Neural cell (in vitro differentiated cells): ENCODE results near the gene FOLR3. TPM values are rescaled to one million over a fixed set of nuclear protein-coding genes. Genes with fewer than 3 reads are reported as not detected.
A peak's percentile ranks its signal among the peaks of the same experiment; 100 is the strongest.

Source experiments
- H2AFZ ChIP-seq: fragments of 200-600, 300-800 bp; sonication (generic), shearing (Covaris generic); 2 replicates; pipeline ENCODE4 v1.6.0; 2014; ENCODE audit warnings: low read depth, mild to moderate bottlenecking, antibody characterized with exemption, low read length, moderate library complexity
- H3F3A ChIP-seq: fragments of 200-600 bp; shearing (Covaris generic); 2 replicates; pipeline ENCODE4 v1.6.1; 2016; ENCODE audit warnings: mild to moderate bottlenecking, moderate library complexity, mixed read lengths, antibody characterized with exemption, low read length; ENCODE audit not compliant: insufficient read depth, poor library complexity, severe bottlenecking
- H3K27ac ChIP-seq: fragments of 200-600, 300-800 bp; sonication (generic), shearing (Covaris generic); 2 replicates; pipeline ENCODE4 v1.5.1; 2014; ENCODE audit warnings: mild to moderate bottlenecking, low read length, moderate library complexity
- H3K27me3 ChIP-seq: fragments of 300-800, 200-600 bp; sonication (generic), shearing (Covaris generic); 2 replicates; pipeline ENCODE4 v1.6.0; 2014; ENCODE audit warnings: mild to moderate bottlenecking, low read depth, low read length, moderate library complexity; ENCODE audit not compliant: insufficient read depth
- H3K36me3 ChIP-seq: fragments of 300-800, 200-600 bp; sonication (generic), shearing (Covaris generic); 2 replicates; pipeline ENCODE4 v1.5.1; 2014; ENCODE audit warnings: mild to moderate bottlenecking, antibody characterized with exemption, low read length, moderate library complexity; ENCODE audit not compliant: insufficient read depth
- H3K4me2 ChIP-seq: fragments of 300-800, 200-600 bp; sonication (generic), shearing (Covaris generic); 2 replicates; pipeline ENCODE4 v1.6.0; 2014; ENCODE audit warnings: mild to moderate bottlenecking, low read length
- H3K4me3 ChIP-seq: fragments of 300-800, 200-600 bp; sonication (generic), shearing (Covaris generic); 2 replicates; pipeline ENCODE4 v1.5.1; 2014; ENCODE audit warnings: mild to moderate bottlenecking, low read length, moderate library complexity
- H3K79me2 ChIP-seq: fragments of 200-600 bp; shearing (Covaris generic); replicated peaks from 2 replicates; pipeline ENCODE4 v1.6.0; 2014; ENCODE audit warnings: mild to moderate bottlenecking, low read length, moderate library complexity; ENCODE audit not compliant: insufficient read depth
- H3K9ac ChIP-seq: fragments of 300-800, 200-600 bp; sonication (generic), shearing (Covaris generic); 2 replicates; pipeline ENCODE4 v1.6.1; 2016; ENCODE audit warnings: mild to moderate bottlenecking, low read length, mixed read lengths
- H3K9me2 ChIP-seq: fragments of 200-600 bp; shearing (Covaris generic); 2 replicates; pipeline ENCODE4 v1.6.1; 2016; ENCODE audit warnings: mild to moderate bottlenecking, low read length, mixed read lengths; ENCODE audit not compliant: insufficient read depth
- H3K9me3 ChIP-seq: fragments of 200-600, 300-800 bp; sonication (generic), shearing (Covaris generic); 2 replicates; pipeline ENCODE4 v1.6.1; 2016; ENCODE audit warnings: mild to moderate bottlenecking, mixed run types, low read length, moderate library complexity, mixed read lengths
- H4K20me1 ChIP-seq: fragments of 200-600 bp; shearing (Covaris generic); 2 replicates; pipeline ENCODE4 v1.6.1; 2016; ENCODE audit warnings: mild to moderate bottlenecking, mixed run types; ENCODE audit not compliant: insufficient read depth
- EP300 ChIP-seq: fragments of 450-650 bp; conservative IDR thresholded peaks from 2 replicates; pipeline ENCODE4 v1.6.1; 2014; ENCODE audit warnings: antibody characterized with exemption, mild to moderate bottlenecking, moderate library complexity; ENCODE audit not compliant: poor library complexity, severe bottlenecking
- EZH2 ChIP-seq: fragments of 200-600, 300-800 bp; shearing (Covaris generic), sonication (generic); IDR thresholded peaks from 2 replicates; pipeline ENCODE4 v1.6.1; 2014; ENCODE audit warnings: antibody characterized with exemption, low read length, borderline replicate concordance, mild to moderate bottlenecking; ENCODE audit not compliant: insufficient read depth, poor library complexity, severe bottlenecking
- MXI1 ChIP-seq: fragments of 450-650 bp; conservative IDR thresholded peaks from 2 replicates; pipeline ENCODE4 v1.6.1; 2014; ENCODE audit warnings: antibody characterized with exemption, mild to moderate bottlenecking; ENCODE audit not compliant: poor library complexity, severe bottlenecking
- POLR2AphosphoS5 ChIP-seq: IDR thresholded peaks from 2 replicates; pipeline ENCODE4 v1.6.1; 2012
- RAD21 ChIP-seq: fragments of 450-650 bp; conservative IDR thresholded peaks from 2 replicates; pipeline ENCODE4 v1.6.1; 2014; ENCODE audit warnings: antibody characterized with exemption, mild to moderate bottlenecking, moderate library complexity
- SMC3 ChIP-seq: fragments of 450-650 bp; conservative IDR thresholded peaks from 2 replicates; pipeline ENCODE4 v1.6.1; 2014; ENCODE audit warnings: antibody characterized with exemption, mild to moderate bottlenecking, moderate library complexity; ENCODE audit not compliant: poor library complexity
- TAF1 ChIP-seq: IDR thresholded peaks from 2 replicates; pipeline ENCODE4 v1.6.1; 2012; ENCODE audit warnings: low read depth
- polyA plus RNA-seq: library from polyadenylated mRNA; depleted of rRNA; stranded (reverse); fragments of >200 nt; gene quantifications from 2 replicates; pipeline ENCODE4 v1.2.3, GENCODE V29; 2014
- TF ChIP-seq, protein P1 (sequence below): IDR thresholded peaks from 2 replicates; pipeline ENCODE4 v1.6.1; 2012; ENCODE audit warnings: borderline replicate concordance
- TF ChIP-seq, protein P2 (sequence below): fragments of 450-650 bp; IDR thresholded peaks from 2 replicates; pipeline ENCODE4 v1.5.1; 2014; ENCODE audit warnings: antibody characterized with exemption, mild to moderate bottlenecking, moderate library complexity; ENCODE audit not compliant: poor library complexity, severe bottlenecking

Gene FOLR3
- polyA plus RNA-seq, 1 donor from 2014 or later, result not detected

DNA sequence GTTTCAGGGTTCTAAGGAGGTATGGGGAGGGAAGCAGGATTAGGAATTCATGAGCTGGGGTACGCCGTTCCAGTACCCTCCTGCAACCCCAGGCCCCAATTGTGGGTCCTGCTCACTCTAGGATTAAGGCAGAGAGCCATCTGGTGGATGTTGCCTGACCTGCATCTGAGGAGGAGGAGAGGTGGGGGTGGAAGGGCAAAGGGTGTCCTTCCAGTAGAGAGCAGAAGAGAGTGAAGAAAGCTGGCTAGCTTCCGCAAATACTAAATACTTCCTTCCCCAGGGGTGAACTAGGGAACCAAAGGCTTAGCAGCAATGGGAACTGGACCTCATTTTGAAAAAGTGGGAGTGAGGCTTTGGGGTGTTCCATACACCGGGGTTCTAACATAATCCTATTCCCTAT lies 44.2 kb upstream of the FOLR3 start:
- Histone ChIP-seq H2AFZ (no peak overlapping the region), H4K20me1 (no peaks in the 10 kb centered on the region), H3K27me3 (no peaks in the 10 kb centered on the region), H3K36me3 (no peaks in the 10 kb centered on the region), H3F3A (no peaks in the 10 kb centered on the region), H3K79me2 (no peaks in the 10 kb centered on the region), H3K4me2 (no peak overlapping the region), H3K9ac (no peak overlapping the region), H3K27ac (no peak overlapping the region), H3K4me3 (no peak overlapping the region), H3K9me3 (no peaks in the 10 kb centered on the region), H3K9me2 (no peaks in the 10 kb centered on the region)
- TF ChIP-seq SMC3 (peak; percentile 92), TAF1 (no peak), POLR2AphosphoS5 (no peak), EP300 (no peak), EZH2 (no peak), MXI1 (no peak), RAD21 (peak; percentile 79)
- TF ChIP-seq, protein P1, sequence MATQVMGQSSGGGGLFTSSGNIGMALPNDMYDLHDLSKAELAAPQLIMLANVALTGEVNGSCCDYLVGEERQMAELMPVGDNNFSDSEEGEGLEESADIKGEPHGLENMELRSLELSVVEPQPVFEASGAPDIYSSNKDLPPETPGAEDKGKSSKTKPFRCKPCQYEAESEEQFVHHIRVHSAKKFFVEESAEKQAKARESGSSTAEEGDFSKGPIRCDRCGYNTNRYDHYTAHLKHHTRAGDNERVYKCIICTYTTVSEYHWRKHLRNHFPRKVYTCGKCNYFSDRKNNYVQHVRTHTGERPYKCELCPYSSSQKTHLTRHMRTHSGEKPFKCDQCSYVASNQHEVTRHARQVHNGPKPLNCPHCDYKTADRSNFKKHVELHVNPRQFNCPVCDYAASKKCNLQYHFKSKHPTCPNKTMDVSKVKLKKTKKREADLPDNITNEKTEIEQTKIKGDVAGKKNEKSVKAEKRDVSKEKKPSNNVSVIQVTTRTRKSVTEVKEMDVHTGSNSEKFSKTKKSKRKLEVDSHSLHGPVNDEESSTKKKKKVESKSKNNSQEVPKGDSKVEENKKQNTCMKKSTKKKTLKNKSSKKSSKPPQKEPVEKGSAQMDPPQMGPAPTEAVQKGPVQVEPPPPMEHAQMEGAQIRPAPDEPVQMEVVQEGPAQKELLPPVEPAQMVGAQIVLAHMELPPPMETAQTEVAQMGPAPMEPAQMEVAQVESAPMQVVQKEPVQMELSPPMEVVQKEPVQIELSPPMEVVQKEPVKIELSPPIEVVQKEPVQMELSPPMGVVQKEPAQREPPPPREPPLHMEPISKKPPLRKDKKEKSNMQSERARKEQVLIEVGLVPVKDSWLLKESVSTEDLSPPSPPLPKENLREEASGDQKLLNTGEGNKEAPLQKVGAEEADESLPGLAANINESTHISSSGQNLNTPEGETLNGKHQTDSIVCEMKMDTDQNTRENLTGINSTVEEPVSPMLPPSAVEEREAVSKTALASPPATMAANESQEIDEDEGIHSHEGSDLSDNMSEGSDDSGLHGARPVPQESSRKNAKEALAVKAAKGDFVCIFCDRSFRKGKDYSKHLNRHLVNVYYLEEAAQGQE, result no peak
- TF ChIP-seq, protein P2, sequence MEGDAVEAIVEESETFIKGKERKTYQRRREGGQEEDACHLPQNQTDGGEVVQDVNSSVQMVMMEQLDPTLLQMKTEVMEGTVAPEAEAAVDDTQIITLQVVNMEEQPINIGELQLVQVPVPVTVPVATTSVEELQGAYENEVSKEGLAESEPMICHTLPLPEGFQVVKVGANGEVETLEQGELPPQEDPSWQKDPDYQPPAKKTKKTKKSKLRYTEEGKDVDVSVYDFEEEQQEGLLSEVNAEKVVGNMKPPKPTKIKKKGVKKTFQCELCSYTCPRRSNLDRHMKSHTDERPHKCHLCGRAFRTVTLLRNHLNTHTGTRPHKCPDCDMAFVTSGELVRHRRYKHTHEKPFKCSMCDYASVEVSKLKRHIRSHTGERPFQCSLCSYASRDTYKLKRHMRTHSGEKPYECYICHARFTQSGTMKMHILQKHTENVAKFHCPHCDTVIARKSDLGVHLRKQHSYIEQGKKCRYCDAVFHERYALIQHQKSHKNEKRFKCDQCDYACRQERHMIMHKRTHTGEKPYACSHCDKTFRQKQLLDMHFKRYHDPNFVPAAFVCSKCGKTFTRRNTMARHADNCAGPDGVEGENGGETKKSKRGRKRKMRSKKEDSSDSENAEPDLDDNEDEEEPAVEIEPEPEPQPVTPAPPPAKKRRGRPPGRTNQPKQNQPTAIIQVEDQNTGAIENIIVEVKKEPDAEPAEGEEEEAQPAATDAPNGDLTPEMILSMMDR, result peak; percentile 84

DNA sequence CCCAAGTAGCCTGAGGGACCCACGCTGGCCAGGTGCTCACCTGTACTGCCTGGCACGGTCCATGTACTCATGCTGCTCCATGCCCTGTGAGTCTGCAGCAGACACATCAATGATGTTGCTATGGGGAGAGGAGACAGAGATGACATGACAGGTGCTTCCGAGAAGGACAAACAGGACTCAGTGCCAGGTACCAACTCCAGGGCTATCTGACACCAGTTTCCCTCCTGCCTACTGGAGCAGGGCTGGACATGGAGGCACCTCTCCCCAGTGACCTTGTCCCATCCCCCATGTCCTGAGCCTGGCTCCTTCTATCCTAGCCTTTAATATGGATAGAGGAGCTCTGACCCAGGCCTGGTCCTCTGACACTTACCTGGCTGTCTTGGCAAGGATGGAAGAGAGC lies 36.8 kb upstream of the FOLR3 start:
- H3K79me2 ChIP-seq, result peaks cover 20% of the 10 kb centered on the region
- no peaks in the 10 kb centered on the region for H4K20me1 ChIP-seq
- TF ChIP-seq, protein P1, result no peak
- TF ChIP-seq TAF1 (no peak), EZH2 (no peak), SMC3 (no peak), EP300 (no peak), POLR2AphosphoS5 (no peak), MXI1 (no peak)
- TF ChIP-seq, protein P2, result no peak
- H3K36me3 ChIP-seq, result no peaks in the 10 kb centered on the region
- no peak overlapping the region for H3K4me2 ChIP-seq
- H3K9me2 ChIP-seq, result no peaks in the 10 kb centered on the region
- H3F3A ChIP-seq, result no peaks in the 10 kb centered on the region
- H3K9me3 ChIP-seq, result no peaks in the 10 kb centered on the region
- H3K9ac ChIP-seq, result no peak overlapping the region
- no peak overlapping the region for H3K27ac ChIP-seq
- no peak overlapping the region for H3K4me3 ChIP-seq
- no peak overlapping the region for H2AFZ ChIP-seq
- H3K27me3 ChIP-seq, result no peaks in the 10 kb centered on the region
